Measurements from ENCODE around the gene COMT. TPM values are rescaled to one million over a fixed set of nuclear protein-coding genes. Genes with fewer than 3 reads are reported as not detected.

COMT gene
- total and polyA plus RNA-seq, 9 of the 15 experiments (the other 6 are each of a cell fraction or from before 2014, with no cell fraction given): 12.5 to 351 (median 155) TPM

GRCh38 chr22:19994851-19995610 lies 53.5 kb downstream of the COMT start (continued):
- TF ChIP-seq, protein P1, sequence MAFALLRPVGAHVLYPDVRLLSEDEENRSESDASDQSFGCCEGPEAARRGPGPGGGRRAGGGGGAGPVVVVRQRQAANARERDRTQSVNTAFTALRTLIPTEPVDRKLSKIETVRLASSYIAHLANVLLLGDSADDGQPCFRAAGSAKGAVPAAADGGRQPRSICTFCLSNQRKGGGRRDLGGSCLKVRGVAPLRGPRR (CRISPR knock-in tag; IDR thresholded peaks at IDR 0.05): no peak
- TF ChIP-seq GTF2E2 (tag; IDR thresholded peaks at IDR 0.05) (no peak), ZC3H11A (IDR thresholded peaks at IDR 0.05; ENCODE audit: low read depth, low read length) (no peak), HBP1 (CRISPR knock-in tag; IDR thresholded peaks at IDR 0.05) (peak; percentile 92), ZNF436 (CRISPR knock-in tag; IDR thresholded peaks at IDR 0.05) (no peak), ZNF133 (CRISPR knock-in tag; IDR thresholded peaks at IDR 0.05) (no peak), ZC3H8 (IDR thresholded peaks at IDR 0.05) (no peak), CSDE1 (IDR thresholded peaks at IDR 0.05) (peak in 1 of 2 experiments; percentile 77; a peak in 2 of 4 replicates), ZC3H4 (CRISPR knock-in tag; IDR thresholded peaks at IDR 0.05; ENCODE audit: borderline replicate concordance) (no peak), SRF (CRISPR knock-in tag; IDR thresholded peaks at IDR 0.05) (peak in 1 of 2 experiments; percentile 24; a peak in 1 of 4 replicates), ERF (CRISPR knock-in tag; IDR thresholded peaks at IDR 0.05) (no peak), ZNF41 (CRISPR knock-in tag; conservative IDR thresholded peaks at IDR 0.05) (no peak), MCM3 (IDR thresholded peaks at IDR 0.05) (no peak), SMC3 (conservative IDR thresholded peaks at IDR 0.05; ENCODE audit: insufficient read depth, low read depth, low read length) (no peak), SP1 (CRISPR knock-in tag; IDR thresholded peaks at IDR 0.05) (no peak), ZNF124 (CRISPR knock-in tag; IDR thresholded peaks at IDR 0.05) (no peak), CBX2 (IDR thresholded peaks at IDR 0.05; ENCODE audit: insufficient read depth, low read length, poor library complexity, severe bottlenecking) (no peak), MTF1 (CRISPR knock-in tag; IDR thresholded peaks at IDR 0.05; ENCODE audit: borderline replicate concordance) (no peak), ZNF780A (CRISPR knock-in tag; IDR thresholded peaks at IDR 0.05) (no peak), ZNF431 (CRISPR knock-in tag; IDR thresholded peaks at IDR 0.05) (no peak), E4F1 (CRISPR knock-in tag; IDR thresholded peaks at IDR 0.05; ENCODE audit: borderline replicate concordance) (no peak)
- TF ChIP-seq, protein P2, sequence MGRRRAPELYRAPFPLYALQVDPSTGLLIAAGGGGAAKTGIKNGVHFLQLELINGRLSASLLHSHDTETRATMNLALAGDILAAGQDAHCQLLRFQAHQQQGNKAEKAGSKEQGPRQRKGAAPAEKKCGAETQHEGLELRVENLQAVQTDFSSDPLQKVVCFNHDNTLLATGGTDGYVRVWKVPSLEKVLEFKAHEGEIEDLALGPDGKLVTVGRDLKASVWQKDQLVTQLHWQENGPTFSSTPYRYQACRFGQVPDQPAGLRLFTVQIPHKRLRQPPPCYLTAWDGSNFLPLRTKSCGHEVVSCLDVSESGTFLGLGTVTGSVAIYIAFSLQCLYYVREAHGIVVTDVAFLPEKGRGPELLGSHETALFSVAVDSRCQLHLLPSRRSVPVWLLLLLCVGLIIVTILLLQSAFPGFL (CRISPR knock-in tag; IDR thresholded peaks at IDR 0.05): no peak
- TF ChIP-seq, protein P3, sequence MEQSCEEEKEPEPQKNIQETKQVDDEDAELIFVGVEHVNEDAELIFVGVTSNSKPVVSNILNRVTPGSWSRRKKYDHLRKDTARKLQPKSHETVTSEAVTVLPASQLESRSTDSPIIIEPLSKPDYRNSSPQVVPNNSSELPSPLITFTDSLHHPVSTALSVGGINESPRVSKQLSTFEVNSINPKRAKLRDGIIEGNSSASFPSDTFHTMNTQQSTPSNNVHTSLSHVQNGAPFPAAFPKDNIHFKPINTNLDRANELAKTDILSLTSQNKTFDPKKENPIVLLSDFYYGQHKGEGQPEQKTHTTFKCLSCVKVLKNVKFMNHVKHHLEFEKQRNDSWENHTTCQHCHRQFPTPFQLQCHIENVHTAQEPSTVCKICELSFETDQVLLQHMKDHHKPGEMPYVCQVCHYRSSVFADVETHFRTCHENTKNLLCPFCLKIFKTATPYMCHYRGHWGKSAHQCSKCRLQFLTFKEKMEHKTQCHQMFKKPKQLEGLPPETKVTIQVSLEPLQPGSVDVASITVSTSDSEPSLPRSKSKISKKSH (CRISPR knock-in tag; IDR thresholded peaks at IDR 0.05): no peak
